Measurements from ENCODE around the gene SYDE2. TPM values are rescaled to one million over a fixed set of nuclear protein-coding genes. Genes with fewer than 3 reads are reported as not detected.

Gene SYDE2
- total RNA-seq, 2 donors from 2014 or later, result 11.0 to 14.1 TPM

GRCh38 chr1:85115933-85116332 lies 84.9 kb downstream of the SYDE2 start:
- Histone ChIP-seq H3K9ac (ENCODE audit: extremely low read depth, low read length, poor library complexity, severe bottlenecking) (no peak overlapping the region), H3K4me3 (ENCODE audit: low read length) (no peak overlapping the region), H3K36me3 (ENCODE audit: control insufficient read depth, insufficient read depth, low read length) (no peaks in the 10 kb centered on the region), H3K4me1 (ENCODE audit: control insufficient read depth, insufficient read depth, low read length) (no peaks in the 10 kb centered on the region), H3K27me3 (ENCODE audit: control insufficient read depth, insufficient read depth, low read length, poor library complexity, severe bottlenecking) (no peaks in the 10 kb centered on the region), H3K9me3 (ENCODE audit: control insufficient read depth, low read length) (no peaks in the 10 kb centered on the region), H3K27ac (ENCODE audit: low read depth, low read length) (no peak overlapping the region)
- no peaks in the 10 kb centered on the region for H3K9me3 Mint-ChIP-seq
- H3K4me3 Mint-ChIP-seq, result no peak overlapping the region
- WGBS, 2 experiments (ENCODE audit: insufficient coverage in 1 of 2, insufficient read length in 1 of 2), result 94 to 100% methylated on average over 2 of the region's 2 CpGs
- H3K4me1 Mint-ChIP-seq, result peaks cover 6% of the 10 kb centered on the region
- DNase-seq, result no peak
- no peaks in the 10 kb centered on the region for H3K36me3 Mint-ChIP-seq (ENCODE audit: low read depth)
- no peaks in the 10 kb centered on the region for H3K27me3 Mint-ChIP-seq (ENCODE audit: insufficient read depth)
- H3K27ac Mint-ChIP-seq, result no peak overlapping the region
- TF ChIP-seq, protein P1, sequence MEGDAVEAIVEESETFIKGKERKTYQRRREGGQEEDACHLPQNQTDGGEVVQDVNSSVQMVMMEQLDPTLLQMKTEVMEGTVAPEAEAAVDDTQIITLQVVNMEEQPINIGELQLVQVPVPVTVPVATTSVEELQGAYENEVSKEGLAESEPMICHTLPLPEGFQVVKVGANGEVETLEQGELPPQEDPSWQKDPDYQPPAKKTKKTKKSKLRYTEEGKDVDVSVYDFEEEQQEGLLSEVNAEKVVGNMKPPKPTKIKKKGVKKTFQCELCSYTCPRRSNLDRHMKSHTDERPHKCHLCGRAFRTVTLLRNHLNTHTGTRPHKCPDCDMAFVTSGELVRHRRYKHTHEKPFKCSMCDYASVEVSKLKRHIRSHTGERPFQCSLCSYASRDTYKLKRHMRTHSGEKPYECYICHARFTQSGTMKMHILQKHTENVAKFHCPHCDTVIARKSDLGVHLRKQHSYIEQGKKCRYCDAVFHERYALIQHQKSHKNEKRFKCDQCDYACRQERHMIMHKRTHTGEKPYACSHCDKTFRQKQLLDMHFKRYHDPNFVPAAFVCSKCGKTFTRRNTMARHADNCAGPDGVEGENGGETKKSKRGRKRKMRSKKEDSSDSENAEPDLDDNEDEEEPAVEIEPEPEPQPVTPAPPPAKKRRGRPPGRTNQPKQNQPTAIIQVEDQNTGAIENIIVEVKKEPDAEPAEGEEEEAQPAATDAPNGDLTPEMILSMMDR (conservative IDR thresholded peaks at IDR 0.05), result no peak

DNA sequence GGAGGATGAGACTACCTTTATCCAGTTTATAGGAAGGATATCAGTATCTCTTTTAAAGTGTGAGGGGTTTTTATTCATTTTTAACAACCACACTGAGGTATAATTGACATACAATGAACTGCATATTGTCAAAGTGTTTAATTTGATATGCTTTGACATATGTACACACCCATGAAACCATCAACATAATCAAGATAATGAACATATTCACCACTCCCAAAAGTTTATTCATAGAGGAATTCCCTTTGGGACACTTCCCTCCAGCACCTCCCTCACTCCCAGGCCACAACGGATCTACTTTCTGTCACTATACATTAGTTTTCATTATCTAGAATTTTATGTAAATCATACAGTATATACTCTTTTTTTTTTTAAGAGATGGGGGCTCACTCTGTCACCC lies 89.1 kb downstream of the SYDE2 start:
- H3K4me1 ChIP-seq (ENCODE audit: control insufficient read depth, insufficient read depth, low read length), result no peaks in the 10 kb centered on the region
- H3K27me3 Mint-ChIP-seq (ENCODE audit: insufficient read depth), result peaks cover 4% of the 10 kb centered on the region
- H3K4me3 Mint-ChIP-seq, result no peak overlapping the region
- H3K36me3 ChIP-seq (ENCODE audit: control insufficient read depth, insufficient read depth, low read length), result no peaks in the 10 kb centered on the region
- no peaks in the 10 kb centered on the region for H3K9me3 ChIP-seq (ENCODE audit: control insufficient read depth, low read length)
- H3K27me3 ChIP-seq (ENCODE audit: control insufficient read depth, insufficient read depth, low read length, poor library complexity, severe bottlenecking), result no peaks in the 10 kb centered on the region
- H3K36me3 Mint-ChIP-seq (ENCODE audit: low read depth), result no peaks in the 10 kb centered on the region
- H3K4me1 Mint-ChIP-seq, result no peaks in the 10 kb centered on the region
- WGBS, 2 experiments (ENCODE audit: insufficient coverage in 1 of 2, insufficient read length in 1 of 2), result no CpG with 5 or more reads among the region's 1 CpG
- H3K27ac Mint-ChIP-seq, result no peak overlapping the region
- no peak overlapping the region for H3K4me3 ChIP-seq (ENCODE audit: low read length)
- no peaks in the 10 kb centered on the region for H3K9me3 Mint-ChIP-seq
- DNase-seq, result no peak
- TF ChIP-seq, protein P1 (conservative IDR thresholded peaks at IDR 0.05), result no peak
- H3K9ac ChIP-seq (ENCODE audit: extremely low read depth, low read length, poor library complexity, severe bottlenecking), result no peak overlapping the region
- no peak overlapping the region for H3K27ac ChIP-seq (ENCODE audit: low read depth, low read length)

- TF ChIP-seq, protein P1 (conservative IDR thresholded peaks at IDR 0.05), result peak; percentile 93
- Histone ChIP-seq H3K4me1 (ENCODE audit: control insufficient read depth, insufficient read depth, low read length) (no peaks in the 10 kb centered on the region), H3K27ac (ENCODE audit: low read depth, low read length) (no peak overlapping the region), H3K4me3 (ENCODE audit: low read length) (no peak overlapping the region), H3K36me3 (ENCODE audit: control insufficient read depth, insufficient read depth, low read length) (no peaks in the 10 kb centered on the region), H3K27me3 (ENCODE audit: control insufficient read depth, insufficient read depth, low read length, poor library complexity, severe bottlenecking) (no peaks in the 10 kb centered on the region), H3K9me3 (ENCODE audit: control insufficient read depth, low read length) (no peaks in the 10 kb centered on the region), H3K9ac (ENCODE audit: extremely low read depth, low read length, poor library complexity, severe bottlenecking) (no peak overlapping the region)
- Mint-ChIP-seq H3K4me3 (no peak overlapping the region), H3K4me1 (no peaks in the 10 kb centered on the region), H3K36me3 (ENCODE audit: low read depth) (no peaks in the 10 kb centered on the region), H3K27me3 (ENCODE audit: insufficient read depth) (peaks cover 4% of the 10 kb centered on the region), H3K9me3 (no peaks in the 10 kb centered on the region), H3K27ac (no peak overlapping the region)
- DNase-seq, result peak; percentile 81
Observed at GRCh38 chr1:85109475-85109874, 91.3 kb downstream of the SYDE2 start.

Small RNAs within 50 kb of the gene (microRNA-seq; reads per million reads assigned to microRNA genes)
- gene MIR4423 (ENCODE audit: borderline microRNAs expressed), result not detected

Other genes starting within 250 kb of the SYDE2 start
- under 1 TPM; 0.20 to 0.29 TPM for gene MCOLN2, start 203.9 kb downstream of the SYDE2 start, total RNA-seq
- gene MCOLN3, start 152.5 kb downstream of the SYDE2 start, total RNA-seq, result 10 to 100 TPM; 10.1 to 12.6 TPM
- 10 to 100 TPM; 41.0 to 42.9 TPM for gene C1orf52, start 58.6 kb upstream of the SYDE2 start, total RNA-seq
- 10 to 100 TPM; 21.3 to 22.6 TPM for gene BCL10, start 75.6 kb upstream of the SYDE2 start, total RNA-seq

Data from endodermal cell (in vitro differentiated cells).